ENCODE measurements around the gene EXOC4.

EXOC4 gene

GRCh38 chr7:133491846-133492652 is 239.2 kb downstream of the EXOC4 start:
- no peak for DNase-seq (ENCODE audit: low read depth)

GRCh38 chr7:133497061-133497460 is 244.2 kb downstream of the EXOC4 start:
- DNase-seq (ENCODE audit: low read depth) = no peak

- DNase-seq (ENCODE audit: low read depth) = no peak
These were observed 248.9 kb downstream of the EXOC4 start for GRCh38 chr7:133501771-133502170.

- DNase-seq (ENCODE audit: low read depth) = no peak
These were observed 249.6 kb downstream of the EXOC4 start for GRCh38 chr7:133502498-133502897.

- no peak for DNase-seq (ENCODE audit: low read depth)
These were observed 250.1 kb downstream of the EXOC4 start for GRCh38 chr7:133502972-133503371.

- no peak for DNase-seq (ENCODE audit: low read depth)
These were observed 251.9 kb downstream of the EXOC4 start for GRCh38 chr7:133504825-133505224.

- no peak for DNase-seq (ENCODE audit: low read depth)
These were observed 256.9 kb downstream of the EXOC4 start for GRCh38 chr7:133509822-133510221.

- no peak for DNase-seq (ENCODE audit: low read depth)
These were observed 257.6 kb downstream of the EXOC4 start for GRCh38 chr7:133510326-133511055.

GRCh38 chr7:133511252-133511651 is 258.4 kb downstream of the EXOC4 start:
- no peak for DNase-seq (ENCODE audit: low read depth)

GRCh38 chr7:133511708-133512107 is 258.8 kb downstream of the EXOC4 start:
- no peak for DNase-seq (ENCODE audit: low read depth)

GRCh38 chr7:133512560-133512959 is 259.7 kb downstream of the EXOC4 start:
- DNase-seq (ENCODE audit: low read depth) = no peak

- DNase-seq (ENCODE audit: low read depth) = no peak
These were observed 260.7 kb downstream of the EXOC4 start for GRCh38 chr7:133513608-133514007.

GRCh38 chr7:133514551-133514950 is 261.7 kb downstream of the EXOC4 start:
- no peak for DNase-seq (ENCODE audit: low read depth)

GRCh38 chr7:133517766-133518165 is 264.9 kb downstream of the EXOC4 start:
- no peak for DNase-seq (ENCODE audit: low read depth)

GRCh38 chr7:133518718-133519117 is 265.8 kb downstream of the EXOC4 start:
- no peak for DNase-seq (ENCODE audit: low read depth)

- no peak for DNase-seq (ENCODE audit: low read depth)
These were observed 267.4 kb downstream of the EXOC4 start for GRCh38 chr7:133520248-133520647.

- DNase-seq (ENCODE audit: low read depth) = no peak
These were observed 269.6 kb downstream of the EXOC4 start for GRCh38 chr7:133522501-133522900.

GRCh38 chr7:133528796-133529195 is 275.9 kb downstream of the EXOC4 start:
- DNase-seq (ENCODE audit: low read depth) = no peak

- DNase-seq (ENCODE audit: low read depth) = no peak
These were observed 277.0 kb downstream of the EXOC4 start for GRCh38 chr7:133529861-133530260.

GRCh38 chr7:133530682-133531081 is 277.8 kb downstream of the EXOC4 start:
- DNase-seq (ENCODE audit: low read depth) = no peak

- no peak for DNase-seq (ENCODE audit: low read depth)
These were observed 281.9 kb downstream of the EXOC4 start for GRCh38 chr7:133534816-133535215.

GRCh38 chr7:133535308-133535707 is 282.4 kb downstream of the EXOC4 start:
- no peak for DNase-seq (ENCODE audit: low read depth)

GRCh38 chr7:133536450-133536849 is 283.6 kb downstream of the EXOC4 start:
- no peak for DNase-seq (ENCODE audit: low read depth)

All from activated gamma-delta T cell treated with anti-CD3 and anti-CD28 coated beads, Interleukin-2, amount 50 U/mL, for 16 hours (primary cell).